Suppressor macrophage (primary cell): Measurements from ENCODE around the gene ZNF444.
"Not testable (repeated sequence)": the region's sequence is repeated elsewhere in the genome, so short reads cannot be mapped to it uniquely, and the experiment has no call there.

Source experiments
- DNase-seq, 4 experiments: peaks; one replicate each; pipeline ENCODE4 v3.0.0-alpha.2; 2020 to 2022
- total RNA-seq, 17 experiments: gene quantifications; one replicate each; lab custom pipeline; 2026; ENCODE audit warnings: mixed read lengths in 6 of 17, inconsistent platforms in 3 of 17; lab: John Stamatoyannopoulos, UW

Gene ZNF444
- total RNA-seq, result 2.6 to 11.3 (median 4.2) reads per million in 17 experiments

DNA sequence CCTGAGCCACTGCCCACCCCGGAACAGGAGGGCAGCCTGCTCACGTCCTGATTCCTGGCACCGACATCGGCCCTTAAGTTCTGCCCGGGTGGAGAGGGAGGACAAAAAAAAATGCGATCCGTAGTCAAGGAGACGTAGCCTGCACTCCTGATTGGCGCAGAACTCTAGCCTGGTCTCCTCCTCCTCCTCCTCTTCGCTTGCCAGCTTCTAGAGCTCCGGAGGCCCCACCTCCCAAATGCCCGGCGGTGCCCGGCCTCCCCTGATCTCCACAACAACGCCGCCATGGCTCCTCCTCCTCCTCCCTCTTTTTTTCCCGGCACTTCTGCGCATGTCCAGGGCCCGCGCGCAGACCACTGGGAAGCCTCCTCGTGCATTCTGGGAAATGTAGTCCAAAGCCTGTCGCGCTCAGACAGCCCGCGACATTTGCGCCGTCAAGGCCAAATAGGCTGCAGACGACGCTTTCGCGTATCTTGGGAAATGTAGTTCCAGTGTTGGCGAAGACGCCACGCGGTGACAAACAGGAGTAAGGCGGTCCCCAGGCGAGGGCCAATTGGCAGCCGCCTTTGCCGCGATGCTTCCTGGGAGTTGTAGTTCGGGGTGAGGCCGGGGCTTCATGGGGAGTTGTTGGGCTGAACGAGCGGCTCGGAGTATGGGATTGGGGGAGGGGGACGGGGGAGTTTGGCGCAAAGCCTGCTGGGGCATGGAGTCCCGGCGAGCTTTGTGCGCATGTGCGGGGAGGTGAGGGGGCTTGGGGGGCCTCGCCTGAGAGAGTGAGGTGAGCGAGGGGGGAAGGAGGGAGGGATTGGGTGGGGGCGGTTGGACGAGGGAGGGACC is at the start of gene ZNF444:
ZNF444 (plus strand) TSS at position 705 of the 834 bp plus-strand sequence. CDS start 5,625 bp downstream, outside the sequence.
- peak; percentile 98 to 99 (median 99) for DNase-seq

DNA sequence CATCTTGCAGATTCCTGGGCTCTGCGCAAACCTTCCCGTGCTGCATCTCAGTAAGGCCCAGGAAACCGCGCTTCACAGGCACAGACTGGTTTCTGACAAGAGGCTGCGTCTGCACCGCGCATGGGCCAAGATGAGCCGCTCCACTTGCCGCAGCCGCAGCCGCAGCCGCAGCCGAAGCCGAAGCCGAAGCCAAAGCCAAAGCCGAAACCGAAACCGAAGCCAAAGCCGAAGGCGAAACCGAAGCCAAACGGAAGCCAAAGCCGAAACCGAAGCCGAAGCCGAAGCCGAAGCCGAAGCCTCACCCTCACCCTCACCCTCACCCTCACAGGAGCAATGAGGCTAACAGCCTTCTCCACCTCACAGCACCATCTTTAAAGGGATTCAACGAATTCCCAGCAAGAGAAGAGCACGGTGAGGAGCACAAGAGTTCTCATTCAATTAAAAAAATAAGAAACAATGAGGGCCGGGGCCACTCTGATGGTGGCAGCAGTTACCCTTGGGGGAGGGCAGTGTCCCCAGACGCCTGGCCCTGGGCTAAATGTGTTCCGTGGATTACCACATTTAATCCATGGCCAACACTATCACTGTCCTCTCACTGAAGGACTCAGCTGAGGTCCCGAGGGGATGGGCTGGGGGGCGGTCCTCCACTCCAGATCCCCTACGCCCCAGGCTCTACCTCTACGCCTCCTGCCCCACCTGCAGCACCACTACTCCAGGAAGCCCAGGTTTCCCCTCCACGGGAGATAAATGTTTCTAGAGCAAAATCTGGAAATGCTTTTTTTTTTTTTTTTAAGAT is 49.1 kb upstream of the ZNF444 start:
- DNase-seq, result no peak

DNA sequence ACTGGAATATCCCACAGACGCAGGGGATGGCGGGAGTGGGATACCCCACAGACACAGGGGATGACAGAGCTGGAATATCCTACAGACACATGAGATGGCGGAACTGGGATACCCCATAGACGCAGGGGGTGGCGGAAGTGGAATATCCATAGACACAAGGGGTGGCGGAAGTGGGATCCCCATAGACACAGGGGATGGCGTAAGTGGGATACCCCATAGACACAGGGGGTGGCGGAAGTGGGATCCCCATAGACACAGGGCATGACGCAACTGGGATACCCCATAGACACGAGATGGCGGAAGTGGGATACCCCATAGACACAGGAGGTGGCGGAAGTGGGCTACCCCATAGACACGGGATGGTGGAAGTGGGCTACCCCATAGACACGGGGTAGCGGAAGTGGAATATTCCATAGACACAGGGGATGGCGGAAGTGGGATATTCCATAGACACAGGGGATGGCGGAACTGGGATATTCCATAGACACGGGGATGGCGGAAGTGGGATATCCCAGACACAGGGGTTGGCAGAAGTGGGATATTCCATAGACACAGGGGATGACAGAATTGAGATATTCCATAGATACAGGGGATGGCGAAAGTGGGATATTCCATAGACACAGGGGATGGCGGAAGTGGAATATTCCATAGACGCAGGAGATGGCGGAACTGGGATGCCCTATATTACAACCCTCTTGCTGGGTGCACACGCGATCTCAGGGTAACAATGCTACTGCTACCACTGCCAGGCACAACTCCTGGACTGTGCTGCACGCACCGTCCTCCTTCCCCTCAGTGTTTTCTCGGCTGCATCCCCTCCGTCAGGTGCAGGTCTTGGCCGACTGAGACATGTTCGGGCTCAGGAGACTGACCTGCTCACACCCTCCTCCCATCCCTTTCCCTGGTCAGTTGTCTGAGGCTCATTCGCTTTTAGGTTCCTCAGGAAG is 48.1 kb upstream of the ZNF444 start:
- DNase-seq, result no peak

DNA sequence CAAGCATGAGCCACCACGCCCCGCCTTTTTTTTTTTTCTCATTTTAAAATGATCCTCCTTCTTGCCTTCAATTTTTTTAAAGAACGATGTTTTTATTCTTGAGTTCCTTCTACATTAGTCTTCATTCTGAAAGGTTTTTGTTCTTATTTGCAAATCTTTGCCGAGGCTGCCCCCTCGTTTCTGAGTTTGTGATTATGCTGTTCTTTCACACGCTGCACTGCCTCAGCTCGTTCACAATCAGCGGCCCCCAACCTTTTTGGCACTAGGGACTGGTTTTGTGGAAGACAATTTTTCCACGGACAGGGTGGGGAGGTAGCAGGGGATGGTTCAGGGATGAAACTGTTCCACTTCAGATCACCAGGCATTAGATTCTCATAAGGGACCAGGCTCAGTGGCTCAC is 46.6 kb upstream of the ZNF444 start:
- DNase-seq, result no peak

DNA sequence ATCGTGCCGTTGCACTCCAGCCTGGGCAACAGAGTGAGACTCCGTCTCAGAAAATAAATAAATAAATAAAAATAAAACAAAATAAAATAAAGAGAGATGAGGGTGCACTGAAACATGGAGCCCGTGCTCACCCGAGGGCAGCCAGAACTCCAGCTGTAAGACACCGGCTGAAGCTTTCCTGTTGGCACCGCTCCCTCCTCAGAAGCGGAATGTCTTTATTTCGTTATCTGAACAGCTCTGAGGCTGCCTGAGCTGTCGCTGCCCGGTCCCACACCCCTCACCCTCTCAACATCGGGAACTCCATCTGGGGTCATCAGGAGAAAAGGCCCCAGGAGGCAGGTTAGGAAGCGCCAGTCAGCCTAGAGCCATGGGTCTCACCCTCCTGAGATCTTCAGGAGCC is 44.4 kb upstream of the ZNF444 start:
- DNase-seq, result no peak

DNA sequence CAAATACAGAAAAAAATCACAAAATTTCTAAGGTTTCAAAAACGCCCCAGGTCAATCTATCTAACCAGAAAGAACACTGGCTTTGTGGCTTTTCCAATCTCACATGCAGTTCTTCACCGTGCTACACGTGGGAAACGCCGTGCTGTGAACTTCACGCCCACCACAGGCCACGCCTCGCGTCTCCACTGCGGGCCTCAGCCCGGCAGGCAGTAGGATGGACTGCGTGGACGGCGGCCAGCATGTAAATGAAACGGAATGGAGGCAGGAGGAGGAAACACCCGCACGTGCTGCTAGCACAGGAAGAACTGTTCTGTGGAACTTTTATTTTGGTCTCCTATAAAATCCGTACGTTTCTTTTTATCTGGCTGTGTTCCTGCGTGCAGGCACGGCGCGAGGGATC is 43.8 kb upstream of the ZNF444 start:
- no peak for DNase-seq

DNA sequence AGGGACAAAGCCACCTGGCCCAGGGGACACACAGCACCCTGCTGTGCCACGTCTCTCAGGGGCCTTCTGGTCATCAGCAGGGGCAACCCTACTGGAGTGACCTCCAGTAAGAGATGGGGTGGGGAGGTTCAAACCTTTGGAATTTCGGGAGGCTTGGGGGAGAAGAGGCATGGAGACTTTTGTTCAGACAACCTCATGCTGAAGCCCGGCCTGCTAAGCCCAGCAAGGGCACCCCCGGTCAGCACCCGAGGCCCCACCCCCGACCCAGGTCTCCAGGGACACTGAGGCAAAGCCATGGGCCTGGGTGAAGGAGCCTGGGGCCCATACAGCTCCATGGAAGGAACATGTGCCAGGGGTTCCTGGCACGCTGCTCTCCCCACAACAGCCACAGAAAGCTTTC is 43.3 kb upstream of the ZNF444 start:
- no peak for DNase-seq

DNA sequence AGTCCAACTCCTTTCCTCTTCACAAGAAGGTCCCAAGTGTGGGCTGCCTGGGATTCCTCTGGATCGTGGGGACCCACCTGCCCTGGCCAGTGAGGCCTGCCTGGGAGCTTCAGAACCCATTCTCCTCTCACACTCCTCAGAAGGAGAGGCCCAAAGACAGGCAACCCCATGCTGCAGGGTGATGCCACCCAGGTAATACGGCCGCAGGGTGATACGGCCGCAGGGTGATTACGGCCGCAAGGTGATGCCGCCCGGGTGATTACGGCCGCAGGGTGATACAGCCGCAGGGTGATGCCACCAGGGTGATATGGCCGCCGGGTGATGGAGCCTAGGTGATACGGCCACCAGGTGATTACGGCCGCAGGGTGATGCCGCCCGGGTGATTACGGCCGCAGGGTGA is 42.9 kb upstream of the ZNF444 start:
- not testable (repeated sequence) for DNase-seq

DNA sequence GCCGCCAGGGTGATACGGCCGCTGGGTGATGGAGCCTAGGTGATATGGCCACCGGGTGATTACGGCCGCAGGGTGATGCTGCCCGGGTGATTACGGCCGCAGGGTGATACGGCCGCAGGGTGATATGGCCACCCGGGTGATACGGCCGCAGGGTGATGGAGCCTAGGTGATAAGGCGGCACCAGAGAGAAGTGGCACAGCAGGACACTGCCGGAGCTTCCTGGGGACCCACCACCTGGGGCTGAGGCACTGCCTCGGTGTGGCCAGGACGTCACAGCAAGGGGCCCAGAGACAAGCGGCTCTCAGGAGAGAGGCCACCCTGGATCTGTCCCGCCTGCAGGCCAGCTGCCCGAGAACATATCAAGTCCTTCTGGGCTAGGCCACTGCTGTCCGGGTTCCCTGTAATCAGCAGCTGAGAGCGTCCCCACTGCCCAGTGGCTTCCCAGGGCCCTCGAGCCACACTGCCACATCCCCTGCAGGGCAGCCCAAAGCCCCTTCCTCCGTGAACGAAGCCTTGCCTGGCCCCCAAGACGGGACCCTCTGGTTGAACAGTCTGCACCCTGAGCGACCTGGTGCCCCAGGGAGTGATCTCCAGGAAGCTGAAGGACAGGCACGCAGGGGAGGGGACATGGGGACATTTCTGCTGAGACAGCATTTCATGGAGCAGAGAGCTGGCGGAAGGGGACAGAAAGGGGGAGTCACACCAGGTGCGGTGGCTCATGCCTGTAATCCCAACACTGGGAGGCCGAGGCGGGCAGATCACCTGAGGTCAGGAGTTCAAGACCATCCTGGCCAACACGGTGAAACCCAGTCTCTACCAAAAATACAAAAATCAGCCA is 42.1 kb upstream of the ZNF444 start:
- no peak for DNase-seq

DNA sequence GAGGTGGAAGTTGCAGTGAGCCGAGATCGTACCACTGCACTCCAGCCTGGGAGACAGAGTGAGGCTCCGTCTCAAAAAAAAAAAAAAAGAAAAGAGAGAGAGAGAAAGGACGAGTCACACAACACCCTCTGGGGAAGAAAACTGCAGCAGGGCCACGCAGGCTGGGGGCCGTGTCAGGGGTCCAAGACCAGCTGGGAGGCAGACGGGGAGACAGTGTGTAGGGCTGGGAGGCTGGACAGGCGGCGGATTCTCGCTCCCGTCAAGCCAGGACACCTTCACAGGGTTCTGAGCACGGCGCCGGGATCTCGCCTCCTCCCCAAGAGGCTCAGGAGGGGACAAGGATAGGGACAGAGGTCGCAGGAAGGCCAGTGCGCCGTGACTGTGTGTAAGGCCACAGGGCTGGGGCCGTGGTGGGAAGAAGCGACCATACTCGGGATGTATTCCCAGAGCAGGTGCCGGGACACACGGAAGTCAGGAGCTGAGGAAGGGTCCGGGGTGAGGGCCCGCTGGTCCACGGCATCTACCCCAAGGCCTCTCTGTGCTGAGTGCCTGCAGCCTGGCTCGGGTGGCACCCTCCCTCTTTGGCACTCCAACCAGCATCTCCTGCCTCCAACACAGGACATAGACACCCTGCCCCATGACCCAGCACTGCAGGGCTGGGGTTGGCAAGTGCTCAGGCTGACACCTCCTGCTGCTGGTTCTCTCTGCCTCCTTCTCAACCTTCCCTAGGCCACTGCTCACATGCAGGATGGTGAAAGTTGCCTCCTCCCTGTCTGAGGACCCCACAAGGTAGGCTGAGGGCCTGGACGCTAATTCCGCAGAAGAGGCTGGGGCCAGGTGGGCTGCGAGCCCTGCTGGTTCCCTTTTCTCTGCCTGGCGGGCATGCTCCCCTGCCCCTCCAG is 41.2 kb upstream of the ZNF444 start:
- DNase-seq, result no peak

DNA sequence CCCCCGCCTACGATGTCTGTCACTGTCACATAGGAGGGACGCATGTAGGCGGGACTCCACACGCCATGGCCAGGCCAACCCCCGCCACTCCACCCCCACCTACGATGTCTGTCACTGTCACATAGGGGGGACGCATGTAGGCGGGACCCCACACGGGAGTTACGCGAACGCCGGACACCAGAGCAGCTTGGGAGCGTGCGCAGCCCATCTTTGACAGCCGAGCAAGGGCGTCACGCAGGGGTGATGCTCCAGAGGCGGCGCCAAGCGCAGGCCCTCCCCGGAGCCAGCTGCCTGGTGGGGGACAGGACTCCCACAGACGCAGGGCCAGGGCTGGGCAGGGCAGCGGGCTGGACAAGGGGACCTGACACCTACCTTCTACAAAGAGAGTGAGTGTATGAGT is 40.0 kb upstream of the ZNF444 start:
- DNase-seq, result no peak

DNA sequence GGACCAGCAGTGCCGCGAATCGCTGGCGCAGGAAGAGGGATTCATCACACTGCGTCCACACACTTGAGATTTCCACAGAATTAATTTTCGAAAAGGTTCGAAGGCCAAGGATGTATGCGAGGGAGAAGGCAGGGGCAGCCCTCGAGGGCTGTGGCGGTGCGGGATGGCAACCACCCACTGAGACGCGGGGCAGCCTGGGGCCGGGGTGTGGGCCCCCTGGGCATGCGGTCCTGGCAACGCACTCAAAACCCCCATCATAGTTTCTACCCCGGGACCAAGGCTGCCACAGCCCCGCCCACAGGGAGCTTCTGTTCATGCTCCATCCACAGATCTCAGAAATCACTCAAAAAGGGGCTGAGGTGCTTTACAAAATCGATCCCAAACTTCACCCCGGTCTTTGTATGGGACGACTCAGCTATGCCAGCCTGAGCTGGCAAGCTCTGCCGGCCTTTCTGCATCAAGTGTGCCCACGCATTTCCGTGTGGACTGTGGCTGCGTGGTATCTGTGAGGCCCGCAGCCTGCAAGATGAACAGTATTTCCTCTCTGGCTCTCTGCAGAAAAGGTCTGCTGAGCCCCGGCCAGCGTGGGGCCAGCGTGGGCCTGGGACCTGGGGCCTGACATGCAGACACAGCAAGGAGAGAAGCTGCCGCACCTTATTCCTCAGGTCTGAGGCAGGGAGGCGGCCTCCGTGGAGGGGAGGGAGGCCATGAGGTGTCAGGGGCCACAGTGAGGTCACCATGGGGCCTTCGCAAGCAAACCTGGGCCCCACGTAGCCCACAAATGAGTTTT is 39.1 kb upstream of the ZNF444 start:
- peak in 3 of 4 experiments; percentile 61 to 64 (median 63) for DNase-seq

DNA sequence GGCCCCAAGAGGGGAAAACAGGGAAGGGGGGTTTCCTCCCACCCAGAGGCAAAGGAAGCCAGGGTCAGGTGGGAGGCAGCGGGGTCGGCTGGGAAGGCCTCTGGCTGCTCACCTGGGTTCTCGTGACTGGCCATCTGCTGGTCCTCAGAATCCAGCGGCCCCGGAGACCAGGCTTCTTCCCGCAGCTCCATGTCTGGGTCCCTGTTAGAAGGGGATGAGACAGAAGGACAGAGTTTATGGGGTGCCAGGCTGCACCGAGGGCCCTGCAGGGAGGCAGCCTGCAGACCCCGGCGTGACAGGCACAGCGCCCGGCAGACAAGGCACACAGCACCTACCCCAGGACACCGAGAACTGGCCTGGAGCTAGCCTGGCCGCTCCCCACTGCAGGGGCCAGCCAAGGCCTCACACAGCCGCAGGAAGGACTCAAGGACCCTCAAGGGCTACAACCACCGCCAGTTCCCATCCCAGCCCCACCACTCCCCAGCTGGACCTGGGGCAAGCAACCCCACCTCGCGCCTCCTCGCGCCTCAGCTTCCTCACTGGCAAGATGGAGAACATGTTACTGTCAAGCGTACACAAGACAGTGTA is 38.0 kb upstream of the ZNF444 start:
- DNase-seq, result no peak

DNA sequence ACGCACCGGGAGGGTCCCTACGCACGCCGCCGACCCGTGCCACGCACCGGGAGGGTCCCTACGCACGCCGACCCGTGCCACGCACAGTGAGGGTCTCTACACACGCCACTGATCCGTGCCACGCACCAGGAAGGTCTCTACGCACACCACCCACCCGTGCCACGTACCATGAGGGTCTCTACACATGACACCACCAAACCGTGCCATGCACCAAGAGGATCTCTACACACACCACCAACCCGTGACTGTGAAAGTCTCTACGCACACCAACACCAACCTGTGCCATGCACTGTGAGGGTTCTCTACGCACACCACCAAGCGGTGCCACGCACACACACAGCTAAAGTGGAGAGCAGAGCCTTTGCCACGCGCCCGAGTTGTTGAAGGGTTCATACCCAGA is 36.7 kb upstream of the ZNF444 start:
- no peak for DNase-seq

DNA sequence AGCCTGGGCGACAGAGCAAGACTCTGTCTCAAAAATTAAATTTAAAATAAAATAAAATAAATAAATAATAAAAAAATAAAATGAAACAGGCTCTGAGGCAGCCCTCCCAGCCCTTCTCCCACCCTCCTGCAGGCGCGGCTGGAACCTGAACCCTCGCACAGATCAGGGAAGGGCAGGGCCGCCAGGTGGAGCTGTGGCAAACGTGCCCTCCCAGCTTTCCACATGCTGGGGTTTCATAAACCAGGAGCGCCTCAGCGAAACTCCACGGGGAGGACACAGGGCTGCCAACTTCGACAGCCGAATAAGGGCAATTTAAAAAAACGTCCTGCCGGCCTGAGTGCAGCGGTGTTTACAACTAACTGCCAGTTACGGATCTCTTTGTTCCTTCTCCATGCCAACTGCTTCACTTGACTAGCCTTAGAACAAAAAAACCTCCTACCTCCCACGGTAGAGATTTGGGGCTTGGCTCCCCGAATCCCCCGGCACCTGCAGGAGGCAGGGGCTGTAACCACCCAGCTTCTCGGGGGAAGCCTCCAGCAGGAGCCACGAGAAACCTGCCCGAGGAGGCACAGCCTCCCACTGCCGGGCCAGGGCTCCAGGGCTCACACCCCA is 35.9 kb upstream of the ZNF444 start:
- peak; percentile 60 to 87 (median 78) for DNase-seq

DNA sequence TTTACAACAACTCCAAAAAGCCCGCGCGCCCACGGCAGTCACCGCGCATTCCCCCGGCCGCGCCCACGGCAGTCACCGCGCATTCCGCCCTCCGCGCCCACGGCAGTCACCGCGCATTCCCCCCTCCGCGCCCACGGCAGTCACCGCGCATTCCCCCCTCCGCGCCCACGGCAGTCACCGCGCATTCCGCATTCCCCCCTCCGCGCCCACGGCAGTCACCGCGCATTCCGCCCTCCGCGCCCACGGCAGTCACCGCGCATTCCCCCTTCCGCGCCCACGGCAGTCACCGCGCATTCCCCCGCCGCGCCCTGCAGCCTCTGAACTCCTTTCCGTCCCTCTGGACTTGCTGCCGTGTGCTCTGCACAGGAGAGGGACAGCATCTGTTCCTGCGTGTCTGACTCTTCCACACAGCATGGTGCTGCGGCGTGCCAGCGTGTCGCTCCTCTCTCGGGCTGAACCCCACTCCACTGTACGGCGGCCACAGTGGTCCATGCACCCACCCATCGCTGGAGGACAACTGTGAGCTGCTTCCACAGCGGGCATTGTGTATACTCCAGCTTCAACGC is 35.2 kb upstream of the ZNF444 start:
- DNase-seq, result not testable (repeated sequence)

DNA sequence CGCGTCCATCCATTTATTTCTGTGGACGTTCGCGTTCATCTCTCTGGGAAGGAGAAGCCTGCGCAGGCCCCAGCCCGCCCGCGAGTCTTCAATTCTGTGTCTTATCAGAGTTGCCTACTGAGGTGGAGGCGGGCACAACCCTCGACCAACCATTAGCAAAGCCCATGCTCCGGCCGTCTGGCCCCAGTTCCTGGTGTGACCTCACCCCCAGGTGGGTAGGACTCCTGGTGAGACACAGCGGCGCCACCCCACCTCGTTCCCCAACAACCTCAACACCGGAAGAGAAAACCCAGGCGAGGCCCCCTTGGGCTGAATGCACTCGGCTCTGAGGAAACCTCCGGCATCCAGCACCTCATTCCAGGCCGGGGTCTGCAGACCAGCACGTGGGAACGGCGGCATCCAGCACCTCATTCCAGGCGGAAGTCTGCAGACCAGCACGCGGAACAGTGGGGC is 34.7 kb upstream of the ZNF444 start:
- no peak for DNase-seq

DNA sequence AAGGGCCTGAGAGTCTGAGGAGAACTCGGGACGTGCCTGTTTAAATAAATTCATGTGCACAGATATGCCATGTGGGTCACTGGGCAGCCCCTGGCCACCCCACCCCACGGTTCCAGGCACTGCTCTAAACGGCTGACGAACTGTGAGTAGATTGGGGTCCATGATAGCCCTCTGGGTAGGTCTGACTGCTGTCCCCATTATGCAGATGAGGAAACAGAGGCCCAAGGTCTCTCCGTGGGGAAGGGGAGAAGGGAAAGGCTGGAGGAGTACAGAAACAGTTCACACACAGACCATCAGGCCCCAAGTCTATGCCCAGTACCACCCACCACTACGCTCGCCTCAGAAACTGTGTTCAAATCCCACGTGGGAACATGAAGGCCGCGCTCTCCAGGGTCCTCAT is 34.1 kb upstream of the ZNF444 start:
- DNase-seq, result no peak
